Activated T-helper 17 cell treated with anti-CD3 and anti-CD28 coated beads, Interleukin-2, amount 50 U/mL, for 72 hours (primary cell): ENCODE data around the gene TMEM119. TPM values are rescaled to one million over a fixed set of nuclear protein-coding genes. Genes with fewer than 3 reads are reported as not detected.
A peak's percentile ranks its signal among the peaks of the same experiment; 100 is the strongest.

Source experiments
- ATAC-seq: fragments of 150-1000 bp; cut with Tn5 transposase; replicated peaks from 2 replicates; pipeline ENCODE4 v1.10.0; 2021; ENCODE audit warnings: mild to moderate bottlenecking, moderate library complexity
- H3K27ac Mint-ChIP-seq: one replicate; pipeline ENCODE4 v1.8.0; 2022; ENCODE audit warnings: mixed read lengths
- H3K27me3 Mint-ChIP-seq: one replicate; pipeline ENCODE4 v1.8.0; 2022; ENCODE audit warnings: mixed read lengths
- H3K36me3 Mint-ChIP-seq: one replicate; pipeline ENCODE4 v1.8.0; 2022; ENCODE audit warnings: low read depth, mild to moderate bottlenecking, mixed read lengths
- H3K4me1 Mint-ChIP-seq: one replicate; pipeline ENCODE4 v1.8.0; 2022; ENCODE audit warnings: mixed read lengths
- H3K4me3 Mint-ChIP-seq: one replicate; pipeline ENCODE4 v1.8.0; 2022; ENCODE audit warnings: mild to moderate bottlenecking, mixed read lengths
- H3K9me3 Mint-ChIP-seq: one replicate; pipeline ENCODE4 v1.8.0; 2022; ENCODE audit warnings: mixed read lengths
- total RNA-seq, 2 donors: library from RNA; stranded (reverse); gene quantifications; one replicate each; pipeline ENCODE4 v1.2.3, GENCODE V29; 2022

The TMEM119 gene, protein sequence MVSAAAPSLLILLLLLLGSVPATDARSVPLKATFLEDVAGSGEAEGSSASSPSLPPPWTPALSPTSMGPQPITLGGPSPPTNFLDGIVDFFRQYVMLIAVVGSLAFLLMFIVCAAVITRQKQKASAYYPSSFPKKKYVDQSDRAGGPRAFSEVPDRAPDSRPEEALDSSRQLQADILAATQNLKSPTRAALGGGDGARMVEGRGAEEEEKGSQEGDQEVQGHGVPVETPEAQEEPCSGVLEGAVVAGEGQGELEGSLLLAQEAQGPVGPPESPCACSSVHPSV
- under 1 TPM; 0.24 to 0.71 TPM for total RNA-seq

- Mint-ChIP-seq H3K4me3 (no peak within 1 kb of the TSS), H3K9me3 (no peaks in the 10 kb centered on the region), H3K27me3 (no peaks in the 10 kb centered on the region), H3K27ac (peak within 1 kb of the TSS; percentile 11), H3K36me3 (no peaks in the 10 kb centered on the region), H3K4me1 (no peaks in the 10 kb centered on the region)
- no peak for ATAC-seq
Observed at GRCh38 chr12:108597559-108598471, at the start of gene TMEM119. TMEM119 (minus strand) TSS chr12:108598084; CDS start chr12:108592383, 5,701 bp downstream.

- Mint-ChIP-seq H3K27ac (peak overlapping the region; percentile 42), H3K4me3 (peak overlapping the region; percentile 39), H3K4me1 (peaks cover 34% of the 10 kb centered on the region), H3K9me3 (no peaks in the 10 kb centered on the region), H3K27me3 (no peaks in the 10 kb centered on the region), H3K36me3 (peaks cover 50% of the 10 kb centered on the region)
- ATAC-seq: no peak
Observed at GRCh38 chr12:108646600-108647579, 49.0 kb upstream of the TMEM119 start.

DNA sequence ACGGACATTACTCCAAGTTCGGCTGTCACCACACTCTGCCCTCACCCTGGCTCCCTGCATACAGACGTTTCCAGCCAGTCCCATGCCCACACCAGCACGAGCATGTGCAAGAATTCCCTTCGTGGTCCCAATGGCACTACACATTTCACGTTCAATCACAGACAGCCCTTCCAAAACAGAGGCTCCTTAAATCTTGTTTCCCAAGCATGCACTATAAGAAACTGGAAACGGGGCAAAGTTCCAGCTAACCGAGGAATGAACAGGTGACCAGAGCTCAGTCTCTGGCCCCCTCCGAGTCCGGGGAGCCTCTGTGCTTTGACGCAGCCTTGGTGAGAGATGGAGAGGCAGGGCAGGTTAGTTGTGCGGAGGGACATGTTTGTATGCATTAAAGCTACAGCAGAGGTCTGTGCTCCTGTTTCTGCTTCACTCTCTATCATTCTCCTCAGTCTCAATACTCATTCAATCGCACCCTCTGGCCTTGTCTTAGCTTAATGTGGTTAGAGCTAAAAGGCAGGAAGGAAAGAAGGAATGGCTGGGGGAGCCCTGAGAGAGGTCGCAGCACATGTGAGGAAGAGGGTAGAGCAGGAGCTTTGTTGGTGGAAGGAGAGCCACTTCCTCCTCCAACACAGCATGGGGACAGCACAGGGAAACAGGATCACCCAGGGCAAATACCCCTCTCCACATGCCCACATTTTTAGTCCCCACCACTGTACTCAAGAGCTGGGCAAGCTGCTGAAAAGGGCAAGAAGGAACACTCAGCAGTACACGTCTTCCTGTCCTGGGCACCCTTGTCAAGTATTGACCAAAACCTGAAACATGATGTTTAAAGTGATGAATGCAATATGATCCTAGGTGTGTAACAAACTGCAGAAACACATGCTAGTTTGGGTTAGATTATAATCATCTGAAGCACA, 48.1 kb upstream of the TMEM119 start:
- H3K27ac Mint-ChIP-seq: peak overlapping the region; percentile 42
- peaks cover 40% of the 10 kb centered on the region for H3K36me3 Mint-ChIP-seq
- H3K9me3 Mint-ChIP-seq: no peaks in the 10 kb centered on the region
- peaks cover 35% of the 10 kb centered on the region for H3K4me1 Mint-ChIP-seq
- no peak for ATAC-seq
- H3K27me3 Mint-ChIP-seq: no peaks in the 10 kb centered on the region
- peak overlapping the region; percentile 39 for H3K4me3 Mint-ChIP-seq

DNA sequence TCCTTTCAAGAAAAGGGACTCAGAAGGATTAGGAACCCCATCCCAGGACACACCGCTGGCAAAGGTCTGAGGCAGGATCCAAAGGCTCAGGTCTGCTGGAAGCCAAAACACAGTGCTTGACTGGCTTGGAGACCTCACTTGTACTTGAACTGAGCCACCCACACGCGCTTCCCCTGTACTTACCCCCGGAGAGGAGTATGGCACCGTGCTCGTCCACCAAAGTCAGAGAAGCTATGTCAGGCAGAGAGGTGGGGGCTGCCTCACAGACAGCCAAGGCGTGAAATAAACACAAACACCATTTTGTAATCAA, 46.9 kb upstream of the TMEM119 start:
- Mint-ChIP-seq H3K36me3 (peaks cover 31% of the 10 kb centered on the region), H3K27me3 (no peaks in the 10 kb centered on the region), H3K4me1 (peaks cover 39% of the 10 kb centered on the region), H3K9me3 (no peaks in the 10 kb centered on the region), H3K27ac (no peak overlapping the region), H3K4me3 (no peak overlapping the region)
- ATAC-seq: no peak

DNA sequence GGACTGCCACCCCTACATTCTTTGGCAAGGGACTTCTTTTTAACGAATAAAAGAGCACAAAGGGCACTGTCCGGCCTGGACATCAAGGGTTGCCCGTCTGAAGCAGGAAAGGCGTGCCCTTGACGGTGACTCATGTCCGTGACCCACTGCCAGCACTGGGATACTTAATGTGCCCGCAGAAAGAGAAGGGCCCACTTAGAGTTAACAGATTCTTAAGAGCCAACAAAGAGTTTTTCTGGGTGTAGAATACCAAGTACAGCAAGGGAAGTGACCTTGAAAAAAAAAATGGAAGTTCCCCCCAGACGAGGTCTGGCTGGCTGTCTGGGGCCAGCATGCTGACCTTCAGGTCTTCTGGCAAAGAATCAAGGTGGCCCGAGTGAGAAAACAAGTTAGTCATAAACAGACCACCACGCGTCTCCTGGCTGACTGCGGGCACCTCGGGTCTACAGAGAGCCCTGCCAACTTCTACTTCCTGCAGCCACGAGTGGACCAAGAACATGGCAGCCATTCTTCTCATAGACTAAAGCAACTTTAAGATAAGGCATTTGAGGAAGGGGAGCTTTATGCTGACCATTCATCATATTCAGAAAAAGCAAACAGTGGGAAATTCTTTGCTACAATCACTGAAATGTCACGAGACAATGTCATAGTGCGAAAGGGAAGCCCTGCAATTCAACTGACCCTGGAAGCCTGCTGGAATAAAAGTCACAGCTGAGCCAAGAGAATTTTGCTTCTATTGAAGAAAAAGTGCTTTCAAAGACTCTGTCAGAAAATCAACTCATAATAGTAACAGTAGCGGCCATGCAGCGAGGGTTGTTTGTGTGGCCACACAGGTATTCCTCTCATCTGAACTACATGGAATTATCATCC, 46.3 kb upstream of the TMEM119 start:
- Mint-ChIP-seq H3K9me3 (no peaks in the 10 kb centered on the region), H3K4me3 (no peak overlapping the region), H3K36me3 (peaks cover 25% of the 10 kb centered on the region), H3K27me3 (no peaks in the 10 kb centered on the region), H3K4me1 (peaks cover 35% of the 10 kb centered on the region), H3K27ac (no peak overlapping the region)
- no peak for ATAC-seq

DNA sequence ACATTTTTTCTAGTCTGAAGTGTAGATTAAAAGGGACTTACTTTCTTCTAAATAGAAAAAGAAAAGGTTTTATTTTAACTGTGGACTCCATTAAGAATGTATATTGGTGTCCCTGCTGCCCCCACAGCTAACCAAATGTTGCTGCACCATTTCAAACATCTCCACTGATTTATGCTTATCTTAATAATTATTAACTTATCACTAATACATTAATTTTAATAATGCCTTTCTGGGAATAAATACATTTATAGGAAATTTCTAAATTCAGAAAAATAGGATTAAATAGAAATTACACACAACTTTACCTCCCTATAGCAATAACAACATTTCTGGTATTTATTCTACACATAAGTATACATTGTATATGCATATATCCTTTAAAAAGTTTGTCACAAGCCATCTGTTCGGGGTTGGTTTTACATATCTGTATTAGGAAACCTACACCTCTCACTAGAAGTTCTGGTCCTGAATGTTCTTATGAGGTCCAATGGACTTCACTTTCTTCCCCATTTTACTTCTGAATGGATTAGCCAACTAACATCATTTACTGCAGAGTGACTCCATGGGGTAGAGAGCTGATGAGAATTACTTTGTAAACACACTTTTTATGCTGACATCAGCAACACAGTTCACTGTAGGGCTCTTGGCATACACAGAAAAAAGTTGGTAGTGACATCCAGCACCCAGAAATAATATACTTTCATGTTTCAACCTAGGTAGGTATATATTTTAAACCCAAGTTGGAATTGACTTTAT, 45.2 kb upstream of the TMEM119 start:
- H3K4me1 Mint-ChIP-seq: peaks cover 34% of the 10 kb centered on the region
- H3K36me3 Mint-ChIP-seq: peaks cover 15% of the 10 kb centered on the region
- no peak for ATAC-seq
- no peak overlapping the region for H3K4me3 Mint-ChIP-seq
- H3K27me3 Mint-ChIP-seq: no peaks in the 10 kb centered on the region
- no peak overlapping the region for H3K27ac Mint-ChIP-seq
- no peaks in the 10 kb centered on the region for H3K9me3 Mint-ChIP-seq

DNA sequence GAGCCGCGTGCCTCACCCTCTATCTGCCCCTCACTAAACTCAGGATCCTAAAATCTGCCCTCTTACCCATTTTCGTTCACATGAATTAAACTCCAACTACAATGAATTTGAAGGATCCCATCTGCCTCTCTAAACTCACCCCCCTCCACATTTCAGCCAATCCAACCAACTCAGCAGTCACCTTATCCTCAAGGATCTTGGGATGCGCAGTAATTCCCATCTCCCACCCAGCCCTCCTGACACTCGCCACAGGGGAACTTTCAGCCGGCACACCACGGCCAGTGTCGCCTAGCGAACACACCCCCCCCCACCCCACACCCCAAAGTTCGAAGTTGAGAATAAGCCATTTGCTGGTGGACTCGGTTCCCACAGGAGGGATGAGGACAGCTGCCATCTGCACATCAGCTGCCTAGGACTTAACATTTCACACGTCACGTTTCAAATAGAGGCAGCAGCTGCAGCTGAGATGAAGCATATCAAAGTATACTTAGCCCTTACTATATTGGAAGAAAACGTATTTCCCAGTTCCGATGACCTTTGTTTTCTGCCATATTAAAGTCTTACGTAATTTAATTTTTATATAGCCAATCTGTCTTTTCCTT, 44.5 kb upstream of the TMEM119 start:
- ATAC-seq: no peak
- no peak overlapping the region for H3K27ac Mint-ChIP-seq
- no peaks in the 10 kb centered on the region for H3K9me3 Mint-ChIP-seq
- no peak overlapping the region for H3K4me3 Mint-ChIP-seq
- H3K27me3 Mint-ChIP-seq: no peaks in the 10 kb centered on the region
- peaks cover 33% of the 10 kb centered on the region for H3K4me1 Mint-ChIP-seq
- H3K36me3 Mint-ChIP-seq: peaks cover 11% of the 10 kb centered on the region

DNA sequence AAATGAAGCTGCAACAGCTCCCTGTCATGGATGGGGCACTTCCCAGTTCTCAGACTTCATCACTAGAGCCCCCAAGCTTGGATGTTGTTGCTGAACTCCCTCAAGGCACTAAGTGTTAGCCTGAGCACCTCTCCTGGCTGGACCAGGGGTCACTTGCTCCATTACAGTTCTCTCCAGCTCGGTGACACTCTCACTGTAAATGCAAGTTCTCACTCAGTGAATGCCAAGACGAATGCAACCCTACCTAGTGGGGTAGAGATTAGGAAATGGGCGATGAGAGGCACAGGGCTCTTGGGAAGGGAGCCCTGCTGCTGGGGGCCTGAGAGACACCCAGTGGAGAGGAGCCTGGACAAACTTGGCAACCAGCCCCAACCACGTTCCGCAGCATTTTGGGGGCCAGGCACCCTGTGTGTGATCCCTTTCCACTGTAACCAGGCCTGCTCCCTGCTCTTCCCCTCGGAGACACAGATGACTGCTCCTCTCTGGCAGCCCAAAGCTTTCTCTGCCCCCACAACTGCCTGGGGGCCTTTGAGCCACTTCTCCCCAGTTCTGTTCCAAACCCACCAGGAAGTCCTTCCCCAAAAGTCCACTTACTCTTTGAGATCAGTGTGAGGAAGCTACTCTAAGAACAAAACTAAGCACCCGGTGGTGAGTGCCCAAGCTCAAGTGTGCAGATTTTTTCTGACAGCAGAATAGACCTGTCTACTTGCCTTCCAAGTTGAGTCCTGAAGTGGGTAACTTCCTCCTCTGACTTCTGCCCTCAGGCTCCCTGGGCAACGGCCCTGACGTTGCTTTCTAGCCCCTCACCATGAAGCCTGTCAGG, 43.8 kb upstream of the TMEM119 start:
- H3K36me3 Mint-ChIP-seq: peaks cover 10% of the 10 kb centered on the region
- no peak overlapping the region for H3K27ac Mint-ChIP-seq
- H3K9me3 Mint-ChIP-seq: no peaks in the 10 kb centered on the region
- ATAC-seq: no peak
- H3K4me3 Mint-ChIP-seq: no peak overlapping the region
- no peaks in the 10 kb centered on the region for H3K27me3 Mint-ChIP-seq
- H3K4me1 Mint-ChIP-seq: peaks cover 30% of the 10 kb centered on the region

DNA sequence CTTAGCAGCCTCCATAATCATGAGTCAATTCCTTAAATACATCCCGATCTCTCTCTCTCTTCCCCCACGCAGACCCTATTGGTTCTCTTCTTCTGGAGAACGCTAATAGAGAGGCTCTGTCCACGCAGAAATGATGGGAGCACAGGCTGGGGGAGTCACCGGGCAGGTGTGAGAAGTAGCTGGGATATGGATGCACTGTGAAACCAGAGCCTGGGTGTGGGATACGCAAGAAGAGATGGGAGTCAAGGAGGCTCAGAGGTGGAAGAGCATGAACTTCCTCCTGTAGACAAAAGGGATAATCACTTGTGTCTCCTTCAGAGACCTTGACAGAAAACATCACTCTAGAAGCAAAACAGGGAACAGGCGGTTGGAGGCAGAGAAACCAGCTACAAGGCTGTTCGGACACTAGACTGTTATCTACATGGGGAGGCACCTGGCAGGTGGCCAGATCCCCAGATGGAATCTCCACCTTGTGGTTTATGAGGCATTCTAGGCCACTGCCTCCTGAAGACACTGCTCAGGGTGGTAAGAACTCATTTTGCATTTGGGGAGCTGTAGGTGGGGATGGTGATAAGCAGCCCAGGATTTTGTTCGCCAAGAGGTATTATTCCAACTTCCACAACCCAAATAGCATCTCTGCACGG, 43.0 kb upstream of the TMEM119 start:
- peaks cover 28% of the 10 kb centered on the region for H3K4me1 Mint-ChIP-seq

GRCh38 chr12:108638997-108639822, 41.3 kb upstream of the TMEM119 start:
- no peaks in the 10 kb centered on the region for H3K36me3 Mint-ChIP-seq
- ATAC-seq: no peak
- no peak overlapping the region for H3K4me3 Mint-ChIP-seq
- H3K27ac Mint-ChIP-seq: peak overlapping the region; percentile 26
- no peaks in the 10 kb centered on the region for H3K9me3 Mint-ChIP-seq
- H3K4me1 Mint-ChIP-seq: peaks cover 27% of the 10 kb centered on the region
- no peaks in the 10 kb centered on the region for H3K27me3 Mint-ChIP-seq

More for the DNA sequence above, 43.0 kb upstream of the TMEM119 start:
- H3K27ac Mint-ChIP-seq: no peak overlapping the region
- ATAC-seq: no peak
- H3K9me3 Mint-ChIP-seq: no peaks in the 10 kb centered on the region
- H3K36me3 Mint-ChIP-seq: peaks cover 3% of the 10 kb centered on the region
- H3K4me3 Mint-ChIP-seq: no peak overlapping the region
- no peaks in the 10 kb centered on the region for H3K27me3 Mint-ChIP-seq
